Omental fat pad (tissue), 4 donors: ENCODE results near the gene RBM4. TPM values are rescaled to one million over a fixed set of nuclear protein-coding genes. Genes with fewer than 3 reads are reported as not detected.
"Not testable (repeated sequence)": the region's sequence is repeated elsewhere in the genome, so short reads cannot be mapped to it uniquely, and the experiment has no call there.

Experiments used
- ATAC-seq: fragments of 150-250 bp; one replicate; pipeline ENCODE4 v1.9.1; 2016; ENCODE audit warnings: mild to moderate bottlenecking, moderate library complexity; ENCODE audit not compliant: low FRiP score
- DNase-seq: peaks from one replicate; pipeline ENCODE4 v3.0.0-alpha.2; 2019; ENCODE audit warnings: low spot score
- total RNA-seq, 4 donors: library from RNA; depleted of rRNA; stranded (reverse); fragments of >200 nt; gene quantifications; one replicate each; pipeline ENCODE4 v1.1.0, GENCODE V29; 2016
- TF ChIP-seq, protein P1 (sequence below), 3 donors: fragments of 450-650 bp; IDR thresholded peaks; one replicate each; pipeline ENCODE4 v1.5.1; 2016 to 2017; ENCODE audit warnings: antibody characterized with exemption in 3 of 3, mild to moderate bottlenecking in 3 of 3, moderate library complexity in 2 of 3

Gene RBM4
- 10 to 100 TPM; 63.1 to 90.8 (median 78.3) TPM for total RNA-seq

DNA sequence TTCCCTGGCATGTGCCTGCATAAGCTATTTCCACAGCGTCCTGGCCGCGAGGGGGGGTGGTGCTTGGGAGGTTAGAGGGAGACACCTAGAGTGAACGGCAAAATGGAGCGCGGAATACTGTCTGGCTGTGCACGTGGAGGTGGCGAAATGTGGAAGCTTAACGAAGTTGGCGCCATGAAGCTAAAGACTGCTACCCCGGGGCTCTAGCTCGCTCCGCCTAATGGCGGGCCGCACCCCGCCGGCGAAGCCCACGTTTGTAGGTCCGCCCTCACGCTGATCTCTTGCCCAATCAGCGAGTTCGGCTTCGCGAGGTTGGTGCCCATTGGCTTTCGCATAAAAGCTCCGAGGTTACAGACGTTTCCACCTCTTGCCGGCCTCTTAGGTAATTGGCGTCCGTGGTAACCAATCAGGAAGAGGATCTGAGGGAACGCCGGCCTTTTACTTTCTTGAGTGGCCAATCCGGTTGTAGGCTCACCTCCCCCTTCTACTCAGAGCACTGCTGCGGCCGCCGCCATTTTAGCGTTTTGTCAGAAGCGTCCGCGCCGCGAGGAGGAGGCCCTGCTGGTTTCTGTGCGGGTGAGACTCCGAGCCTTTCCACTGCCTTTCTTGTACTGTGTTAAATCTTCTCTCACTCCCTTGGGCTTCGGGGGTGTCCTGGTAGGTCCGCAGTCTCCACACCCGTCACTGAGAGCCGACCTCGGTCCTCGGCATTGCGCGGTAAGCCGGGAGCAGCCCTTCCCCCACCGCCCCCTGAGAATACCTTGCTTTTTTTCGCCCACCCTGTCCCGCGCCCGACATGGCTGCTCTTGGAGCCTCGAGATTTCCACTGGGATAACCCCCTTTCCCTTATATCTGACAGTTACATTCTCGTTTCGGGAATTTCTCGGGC is at the start of gene RBM4:
RBM4 (plus strand) TSS at position 527 of the 889 bp plus-strand sequence. CDS start 1,009 bp downstream, outside the sequence.
- peak; percentile 98 for ATAC-seq
- peak; percentile 85 for DNase-seq

GRCh38 chr11:66589315-66589714 is 49.2 kb upstream of the RBM4 start:
- not testable (repeated sequence) for DNase-seq, ATAC-seq

More for the DNA sequence above, at the start of gene RBM4:
- TF ChIP-seq, protein P1, sequence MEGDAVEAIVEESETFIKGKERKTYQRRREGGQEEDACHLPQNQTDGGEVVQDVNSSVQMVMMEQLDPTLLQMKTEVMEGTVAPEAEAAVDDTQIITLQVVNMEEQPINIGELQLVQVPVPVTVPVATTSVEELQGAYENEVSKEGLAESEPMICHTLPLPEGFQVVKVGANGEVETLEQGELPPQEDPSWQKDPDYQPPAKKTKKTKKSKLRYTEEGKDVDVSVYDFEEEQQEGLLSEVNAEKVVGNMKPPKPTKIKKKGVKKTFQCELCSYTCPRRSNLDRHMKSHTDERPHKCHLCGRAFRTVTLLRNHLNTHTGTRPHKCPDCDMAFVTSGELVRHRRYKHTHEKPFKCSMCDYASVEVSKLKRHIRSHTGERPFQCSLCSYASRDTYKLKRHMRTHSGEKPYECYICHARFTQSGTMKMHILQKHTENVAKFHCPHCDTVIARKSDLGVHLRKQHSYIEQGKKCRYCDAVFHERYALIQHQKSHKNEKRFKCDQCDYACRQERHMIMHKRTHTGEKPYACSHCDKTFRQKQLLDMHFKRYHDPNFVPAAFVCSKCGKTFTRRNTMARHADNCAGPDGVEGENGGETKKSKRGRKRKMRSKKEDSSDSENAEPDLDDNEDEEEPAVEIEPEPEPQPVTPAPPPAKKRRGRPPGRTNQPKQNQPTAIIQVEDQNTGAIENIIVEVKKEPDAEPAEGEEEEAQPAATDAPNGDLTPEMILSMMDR (IDR thresholded peaks at IDR 0.05) = no peak

GRCh38 chr11:66589996-66590675 is 48.4 kb upstream of the RBM4 start:
- TF ChIP-seq, protein P1 (IDR thresholded peaks at IDR 0.05) = no peak
- DNase-seq (no peak), ATAC-seq (no peak)

GRCh38 chr11:66591175-66591574 is 47.3 kb upstream of the RBM4 start:
- DNase-seq (no peak), ATAC-seq (no peak)
- TF ChIP-seq, protein P1 (IDR thresholded peaks at IDR 0.05) = no peak

GRCh38 chr11:66592457-66593302 is 45.8 kb upstream of the RBM4 start, which contains the start of the genes CCDC87 and CCS:
Gene CCDC87, minus strand, starts transcription at chr11:66593063. Its CDS starts 48 bp downstream, at chr11:66593015.
Gene CCS, plus strand, starts transcription at chr11:66593185. Its CDS starts 77 bp downstream, at chr11:66593262.
- peak; percentile 97 for DNase-seq
- peak; percentile 98 for ATAC-seq
- TF ChIP-seq, protein P1 (IDR thresholded peaks at IDR 0.05) = peak in 2 of 3 donors; percentile 19 to 29

- no peak for ATAC-seq
- TF ChIP-seq, protein P1 (IDR thresholded peaks at IDR 0.05) = no peak
- DNase-seq = no peak
These were observed 45.2 kb upstream of the RBM4 start for GRCh38 chr11:66593303-66593635.

DNA sequence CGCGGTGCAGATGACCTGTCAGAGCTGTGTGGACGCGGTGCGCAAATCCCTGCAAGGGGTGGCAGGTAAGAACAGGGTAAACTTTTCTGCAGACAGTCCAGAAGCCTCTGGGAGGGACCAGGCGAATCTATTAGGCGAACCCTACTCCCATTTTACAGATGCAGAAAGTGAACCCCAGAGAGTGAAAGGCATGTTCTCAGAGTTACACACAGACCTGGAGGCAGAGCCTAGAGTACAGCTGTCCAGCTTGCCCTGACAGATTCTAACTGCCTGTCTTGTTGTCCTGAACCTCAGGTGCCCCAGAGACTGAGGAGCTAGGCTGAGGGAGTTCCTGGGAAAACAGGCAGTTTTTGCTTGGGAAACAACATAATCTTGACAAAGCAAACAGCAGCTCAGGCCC is 44.9 kb upstream of the RBM4 start:
- ATAC-seq = no peak
- DNase-seq = no peak

More for the DNA sequence above, 44.9 kb upstream of the RBM4 start:
- TF ChIP-seq, protein P1 (IDR thresholded peaks at IDR 0.05) = no peak
